Hepatocyte (in vitro differentiated cells): ENCODE data around the gene PROZ.

Source experiments
- EZH2 ChIP-seq: fragments of 200-600 bp; sonication (generic); IDR thresholded peaks from 2 replicates; pipeline ENCODE4 v1.6.1; 2016; ENCODE audit warnings: antibody characterized with exemption, mild to moderate bottlenecking, borderline replicate concordance
- EZH2phosphoT487 ChIP-seq: fragments of 200-600 bp; sonication (generic); IDR thresholded peaks from one replicate; pipeline ENCODE4 v1.6.1; 2018; ENCODE audit warnings: antibody characterized with exemption, mild to moderate bottlenecking, low read depth, moderate library complexity; ENCODE audit not compliant: unreplicated experiment, severe bottlenecking
- TF ChIP-seq, protein P1 (sequence below): fragments of 200-600 bp; sonication (generic); IDR thresholded peaks from 2 replicates; pipeline ENCODE4 v1.5.1; 2016; ENCODE audit warnings: antibody characterized with exemption, mild to moderate bottlenecking; ENCODE audit not compliant: poor library complexity

DNA sequence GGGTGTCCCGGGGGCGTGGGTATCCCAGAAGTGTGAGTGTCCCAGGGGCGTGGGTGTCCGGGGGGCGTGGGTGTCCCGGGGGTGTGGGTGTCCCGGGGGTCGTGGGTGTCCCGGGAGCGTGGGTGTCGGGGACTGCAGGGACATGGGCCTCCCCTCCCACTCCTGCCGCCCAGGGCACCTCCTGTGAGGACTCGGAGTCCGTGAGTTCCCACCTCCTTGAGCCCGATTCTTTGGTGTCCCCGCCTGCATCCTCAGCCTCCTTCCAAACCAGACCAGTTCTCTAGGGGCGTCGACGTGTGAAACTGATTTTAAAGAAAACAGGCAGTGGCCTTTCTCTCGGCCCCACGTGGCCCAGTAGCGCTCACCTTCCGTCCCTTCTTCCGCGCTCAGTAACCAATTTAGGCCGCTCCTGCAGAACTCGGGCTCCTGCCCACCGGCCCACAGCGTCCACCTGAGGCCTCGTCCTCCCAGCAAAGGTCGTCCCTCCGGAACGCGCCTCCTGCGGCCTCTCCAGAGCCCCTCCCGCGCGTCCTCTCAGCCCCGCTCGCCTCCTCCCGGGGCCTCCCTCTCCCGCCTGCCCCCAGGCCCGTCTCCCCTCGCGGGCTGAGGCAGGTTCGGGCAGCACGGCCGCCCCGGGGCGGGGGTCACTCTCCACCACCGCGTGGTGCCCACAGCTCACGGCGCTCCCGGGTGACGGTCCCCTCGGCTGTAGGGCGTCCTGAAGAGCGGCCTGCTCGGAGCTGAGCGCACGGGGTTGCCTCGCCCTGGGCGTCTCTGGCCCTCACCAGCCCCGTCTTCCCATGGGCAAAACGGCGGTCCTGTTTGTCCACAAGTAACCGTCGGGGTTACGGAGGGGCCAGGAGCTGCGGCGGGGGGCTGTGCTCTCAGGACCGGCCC, 49.0 kb upstream of the PROZ start:
- TF ChIP-seq, protein P1, sequence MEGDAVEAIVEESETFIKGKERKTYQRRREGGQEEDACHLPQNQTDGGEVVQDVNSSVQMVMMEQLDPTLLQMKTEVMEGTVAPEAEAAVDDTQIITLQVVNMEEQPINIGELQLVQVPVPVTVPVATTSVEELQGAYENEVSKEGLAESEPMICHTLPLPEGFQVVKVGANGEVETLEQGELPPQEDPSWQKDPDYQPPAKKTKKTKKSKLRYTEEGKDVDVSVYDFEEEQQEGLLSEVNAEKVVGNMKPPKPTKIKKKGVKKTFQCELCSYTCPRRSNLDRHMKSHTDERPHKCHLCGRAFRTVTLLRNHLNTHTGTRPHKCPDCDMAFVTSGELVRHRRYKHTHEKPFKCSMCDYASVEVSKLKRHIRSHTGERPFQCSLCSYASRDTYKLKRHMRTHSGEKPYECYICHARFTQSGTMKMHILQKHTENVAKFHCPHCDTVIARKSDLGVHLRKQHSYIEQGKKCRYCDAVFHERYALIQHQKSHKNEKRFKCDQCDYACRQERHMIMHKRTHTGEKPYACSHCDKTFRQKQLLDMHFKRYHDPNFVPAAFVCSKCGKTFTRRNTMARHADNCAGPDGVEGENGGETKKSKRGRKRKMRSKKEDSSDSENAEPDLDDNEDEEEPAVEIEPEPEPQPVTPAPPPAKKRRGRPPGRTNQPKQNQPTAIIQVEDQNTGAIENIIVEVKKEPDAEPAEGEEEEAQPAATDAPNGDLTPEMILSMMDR = no peak
- TF ChIP-seq EZH2 (no peak), EZH2phosphoT487 (no peak)
